ENCODE data around the gene ANKRA2. TPM values are rescaled to one million over a fixed set of nuclear protein-coding genes. Genes with fewer than 3 reads are reported as not detected.

The ANKRA2 gene
- polyA plus RNA-seq, 1 of the 3 experiments (the other 2 are of a cell fraction), result 14.5 TPM

GRCh38 chr5:73507062-73507461 lies 58.4 kb downstream of the ANKRA2 start (continued):
- TF ChIP-seq FOXM1 (IDR thresholded peaks at IDR 0.05; ENCODE audit: low read depth) (no peak), SMC3 (IDR thresholded peaks at IDR 0.05; ENCODE audit: low read depth, low read length) (no peak), FOSL2 (IDR thresholded peaks at IDR 0.05; ENCODE audit: borderline replicate concordance, low read depth) (no peak), RFX5 (IDR thresholded peaks at IDR 0.05; ENCODE audit: low read length) (no peak), ZBTB33 (IDR thresholded peaks at IDR 0.05; ENCODE audit: borderline replicate concordance, low read depth) (no peak)
- TF ChIP-seq, protein P1, sequence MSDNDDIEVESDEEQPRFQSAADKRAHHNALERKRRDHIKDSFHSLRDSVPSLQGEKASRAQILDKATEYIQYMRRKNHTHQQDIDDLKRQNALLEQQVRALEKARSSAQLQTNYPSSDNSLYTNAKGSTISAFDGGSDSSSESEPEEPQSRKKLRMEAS (IDR thresholded peaks at IDR 0.05; ENCODE audit: low read depth), result no peak

DNA sequence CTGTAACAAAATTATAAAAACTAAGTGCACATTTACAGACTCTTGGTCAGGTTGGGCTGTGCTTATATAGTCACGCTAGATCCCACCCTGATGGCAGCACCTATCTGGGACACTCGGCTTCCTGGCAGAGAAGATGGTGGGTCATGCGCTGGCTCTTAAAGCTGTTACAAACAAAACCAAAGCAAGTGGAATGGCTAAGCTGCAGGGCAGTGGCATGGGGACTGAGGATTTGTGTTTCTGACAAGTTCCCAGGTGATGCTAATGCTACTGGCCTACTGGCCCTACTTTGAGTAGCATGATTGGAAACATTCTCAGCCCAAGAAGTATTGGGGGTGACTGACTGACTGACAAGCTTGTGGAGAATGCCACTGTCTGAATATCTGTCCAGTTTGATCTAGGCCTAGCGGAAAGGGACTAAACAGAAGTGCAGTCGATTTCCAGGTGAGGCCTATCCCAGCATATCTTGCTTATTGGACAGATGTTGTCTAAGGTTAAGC lies 58.9 kb downstream of the ANKRA2 start:
- Histone ChIP-seq H3K4me3 (ENCODE audit: low read depth in 2 of 2, low read length in 1 of 2) (no peak overlapping the region), H3K79me2 (ENCODE audit: insufficient read depth) (peaks cover 25% of the 10 kb centered on the region), H3K36me3 (replicated peaks in 1 of 2; ENCODE audit: control insufficient read depth in 1 of 2, insufficient read depth in 2 of 2, low read length in 1 of 2) (peaks cover 46 to 51% of the 10 kb centered on the region in 2 experiments), H3K9ac (no peak overlapping the region), H2AFZ (ENCODE audit: low read depth) (no peak overlapping the region), H3F3A (replicated peaks; ENCODE audit: insufficient read depth) (peaks cover 49% of the 10 kb centered on the region), H4K20me1 (ENCODE audit: insufficient read depth) (peaks cover 27% of the 10 kb centered on the region), H3K9me2 (no peaks in the 10 kb centered on the region), H3K27me3 (ENCODE audit: insufficient read depth) (no peaks in the 10 kb centered on the region), H3K9me3 (no peaks in the 10 kb centered on the region), H3K4me1 (ENCODE audit: control insufficient read depth in 1 of 2, insufficient read depth in 2 of 2, low read depth in 1 of 2, low read length in 1 of 2) (peaks cover 5% of the 10 kb centered on the region in 2 experiments; a peak in 2 of 4 replicates), H3K27ac (ENCODE audit: low read depth in 2 of 2, low read length in 1 of 2) (no peak overlapping the region; a peak in 1 of 4 replicates), H3K4me2 (no peak overlapping the region)
- DNase-seq, result no peak
- POLR2A ChIA-PET, result interaction anchor here (1.9 kb wide), 1 partner anchor 8 kb away, joined by 8 read pairs; the partner anchor contains the start of gene BTF3
- 98% methylated on average over 4 of the region's 5 CpGs for WGBS (ENCODE audit: low lambda C conversion rate)
- TF ChIP-seq POLR2AphosphoS5 (IDR thresholded peaks at IDR 0.05; ENCODE audit: low read depth, low read length) (peak; percentile 42), FOXJ3 (CRISPR knock-in tag; IDR thresholded peaks at IDR 0.05) (no peak)
- CTCF ChIA-PET, result interaction anchor here (1.0 to 2.9 kb wide), 5 partner anchors 10 to 31 kb away, joined by 3 to 10 read pairs (median 9); no protein-coding TSS in a partner anchor

Other genes with a start within 250 kb of the ANKRA2 start
- 39.6 and 73.9 TPM in 2 replicates for gene FOXD1, start 116.9 kb downstream of the ANKRA2 start, polyA plus RNA-seq (2012; rRNA removed)
- 458 and 492 TPM in 2 replicates for gene BTF3, start 67.2 kb downstream of the ANKRA2 start, polyA plus RNA-seq (2012; rRNA removed)
- 10.2 and 12.6 TPM in 2 replicates for gene UTP15, start 104 bp upstream of the ANKRA2 start, polyA plus RNA-seq (2012; rRNA removed)
- 3.7 and 4.2 TPM in 2 replicates for gene ARHGEF28, start 60.6 kb upstream of the ANKRA2 start, polyA plus RNA-seq (2012; rRNA removed)

All from SK-N-SH (cell line).